ENCODE results near the gene LRCH1. TPM values are rescaled to one million over a fixed set of nuclear protein-coding genes. Genes with fewer than 3 reads are reported as not detected.

Gene LRCH1
- polyA plus RNA-seq, 1 of the 3 experiments (the other 2 are of a cell fraction): 5.5 TPM

GRCh38 chr13:46782691-46783090 lies 229.7 kb downstream of the LRCH1 start:
- Histone ChIP-seq H3K9me2 (no peaks in the 10 kb centered on the region), H3K79me2 (ENCODE audit: insufficient read depth) (no peaks in the 10 kb centered on the region), H3K4me1 (ENCODE audit: control insufficient read depth in 1 of 2, insufficient read depth in 2 of 2, low read depth in 1 of 2, low read length in 1 of 2) (no peaks in the 10 kb centered on the region; a peak in 2 of 4 replicates), H3K27ac (ENCODE audit: low read depth in 2 of 2, low read length in 1 of 2) (no peak overlapping the region), H2AFZ (ENCODE audit: low read depth) (no peak overlapping the region), H3K4me3 (ENCODE audit: low read depth in 2 of 2, low read length in 1 of 2) (no peak overlapping the region), H3K9me3 (no peaks in the 10 kb centered on the region), H3F3A (replicated peaks; ENCODE audit: insufficient read depth) (peaks cover 11% of the 10 kb centered on the region), H3K4me2 (no peak overlapping the region), H3K36me3 (replicated peaks in 1 of 2; ENCODE audit: control insufficient read depth in 1 of 2, insufficient read depth in 2 of 2, low read length in 1 of 2) (peaks cover 91 to 97% of the 10 kb centered on the region in 2 experiments), H4K20me1 (ENCODE audit: insufficient read depth) (no peaks in the 10 kb centered on the region), H3K27me3 (ENCODE audit: insufficient read depth) (no peaks in the 10 kb centered on the region), H3K9ac (no peak overlapping the region)
- POLR2A ChIA-PET: no interaction called here
- no peak for DNase-seq
- TF ChIP-seq PBX3 (IDR thresholded peaks at IDR 0.05) (no peak), GABPA (IDR thresholded peaks at IDR 0.05; ENCODE audit: low read depth) (no peak), FOXJ3 (CRISPR knock-in tag; IDR thresholded peaks at IDR 0.05) (no peak), TAF1 (IDR thresholded peaks at IDR 0.05; ENCODE audit: borderline replicate concordance, low read depth, low read length) (no peak), MXI1 (IDR thresholded peaks at IDR 0.05; ENCODE audit: low read depth, low read length) (no peak), RXRA (IDR thresholded peaks at IDR 0.05; ENCODE audit: borderline replicate concordance, low read depth) (no peak), TEAD4 (IDR thresholded peaks at IDR 0.05; ENCODE audit: borderline replicate concordance, insufficient read depth) (no peak), EZH2phosphoT487 (IDR thresholded peaks at IDR 0.05; ENCODE audit: borderline replicate concordance, low read depth) (no peak), FOSL2 (IDR thresholded peaks at IDR 0.05; ENCODE audit: borderline replicate concordance, low read depth) (no peak), NFIC (IDR thresholded peaks at IDR 0.05; ENCODE audit: borderline replicate concordance) (no peak)
- CTCF ChIA-PET: interaction anchor here (0.7 kb wide), 1 partner anchor 19 kb away, joined by 3 read pairs; no protein-coding TSS in a partner anchor
- 91% methylated on average over 2 of the region's 2 CpGs for WGBS (ENCODE audit: low lambda C conversion rate)

GRCh38 chr13:46783504-46783903 lies 230.5 kb downstream of the LRCH1 start:
- ChIA-PET CTCF (no interaction called here), POLR2A (no interaction called here)
- Histone ChIP-seq H3K9me3 (no peaks in the 10 kb centered on the region), H3K27me3 (ENCODE audit: insufficient read depth) (no peaks in the 10 kb centered on the region), H3K4me3 (ENCODE audit: low read depth in 2 of 2, low read length in 1 of 2) (no peak overlapping the region), H3K4me2 (no peak overlapping the region), H3K79me2 (ENCODE audit: insufficient read depth) (peaks cover 4% of the 10 kb centered on the region; the same call in 1 of the 2 replicates), H3K9me2 (no peaks in the 10 kb centered on the region), H3F3A (replicated peaks; ENCODE audit: insufficient read depth) (peaks cover 11% of the 10 kb centered on the region), H3K4me1 (ENCODE audit: control insufficient read depth in 1 of 2, insufficient read depth in 2 of 2, low read depth in 1 of 2, low read length in 1 of 2) (no peaks in the 10 kb centered on the region; a peak in 2 of 4 replicates), H3K9ac (no peak overlapping the region), H4K20me1 (ENCODE audit: insufficient read depth) (no peaks in the 10 kb centered on the region), H3K36me3 (replicated peaks in 1 of 2; ENCODE audit: control insufficient read depth in 1 of 2, insufficient read depth in 2 of 2, low read length in 1 of 2) (peaks cover 90 to 97% of the 10 kb centered on the region in 2 experiments), H2AFZ (ENCODE audit: low read depth) (no peak overlapping the region), H3K27ac (ENCODE audit: low read depth in 2 of 2, low read length in 1 of 2) (no peak overlapping the region)
- WGBS (ENCODE audit: low lambda C conversion rate): 96% methylated on average over 3 of the region's 3 CpGs
- no peak for DNase-seq
- TF ChIP-seq NFIC (IDR thresholded peaks at IDR 0.05; ENCODE audit: borderline replicate concordance) (no peak), CHD2 (IDR thresholded peaks at IDR 0.05; ENCODE audit: low read length, partially characterized antibody) (no peak), FOXM1 (IDR thresholded peaks at IDR 0.05; ENCODE audit: low read depth) (no peak), PBX3 (IDR thresholded peaks at IDR 0.05) (no peak), ZBTB33 (IDR thresholded peaks at IDR 0.05; ENCODE audit: borderline replicate concordance, low read depth) (no peak), POLR2AphosphoS5 (IDR thresholded peaks at IDR 0.05; ENCODE audit: low read depth, low read length) (no peak), ELF1 (IDR thresholded peaks at IDR 0.05) (no peak), TCF12 (IDR thresholded peaks at IDR 0.05) (no peak), USF2 (IDR thresholded peaks at IDR 0.05; ENCODE audit: borderline replicate concordance, low read depth, low read length) (no peak), TEAD4 (IDR thresholded peaks at IDR 0.05; ENCODE audit: borderline replicate concordance, insufficient read depth) (no peak), RXRA (IDR thresholded peaks at IDR 0.05; ENCODE audit: borderline replicate concordance, low read depth) (no peak), MEF2A (IDR thresholded peaks at IDR 0.05; ENCODE audit: borderline replicate concordance, low read depth) (no peak), USF1 (IDR thresholded peaks at IDR 0.05; ENCODE audit: borderline replicate concordance, low read depth) (no peak), MXI1 (IDR thresholded peaks at IDR 0.05; ENCODE audit: low read depth, low read length) (no peak), GATA2 (CRISPR knock-in tag; IDR thresholded peaks at IDR 0.05) (no peak)

All from SK-N-SH (cell line).